ENCODE data around the gene HELB.
"Not testable (repeated sequence)": the region's sequence is repeated elsewhere in the genome, so short reads cannot be mapped to it uniquely, and the experiment has no call there.

HELB gene

DNA sequence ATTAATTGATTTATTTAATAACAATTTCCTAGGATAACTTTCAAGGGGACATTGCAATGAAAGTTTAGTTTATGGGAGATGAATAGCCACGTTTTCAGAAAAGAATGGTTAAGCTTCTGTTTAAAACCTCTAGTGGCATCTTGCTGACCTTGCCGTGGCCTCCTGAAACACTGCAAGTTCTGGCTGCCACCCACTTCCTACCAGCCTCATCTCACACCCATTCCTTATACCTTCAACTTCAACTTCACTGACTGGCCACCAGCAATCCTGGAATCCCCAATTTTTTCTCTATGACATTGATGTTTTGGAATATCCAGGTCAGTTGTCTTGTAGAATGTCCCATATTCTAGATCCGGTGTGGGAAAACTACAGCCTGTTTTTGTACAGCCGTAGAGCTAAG, 5.2 kb upstream of the HELB start:
- TF ChIP-seq EZH2phosphoT487 (IDR thresholded peaks at IDR 0.05; ENCODE audit: low read depth) = no peak
- TF ChIP-seq, protein P1, sequence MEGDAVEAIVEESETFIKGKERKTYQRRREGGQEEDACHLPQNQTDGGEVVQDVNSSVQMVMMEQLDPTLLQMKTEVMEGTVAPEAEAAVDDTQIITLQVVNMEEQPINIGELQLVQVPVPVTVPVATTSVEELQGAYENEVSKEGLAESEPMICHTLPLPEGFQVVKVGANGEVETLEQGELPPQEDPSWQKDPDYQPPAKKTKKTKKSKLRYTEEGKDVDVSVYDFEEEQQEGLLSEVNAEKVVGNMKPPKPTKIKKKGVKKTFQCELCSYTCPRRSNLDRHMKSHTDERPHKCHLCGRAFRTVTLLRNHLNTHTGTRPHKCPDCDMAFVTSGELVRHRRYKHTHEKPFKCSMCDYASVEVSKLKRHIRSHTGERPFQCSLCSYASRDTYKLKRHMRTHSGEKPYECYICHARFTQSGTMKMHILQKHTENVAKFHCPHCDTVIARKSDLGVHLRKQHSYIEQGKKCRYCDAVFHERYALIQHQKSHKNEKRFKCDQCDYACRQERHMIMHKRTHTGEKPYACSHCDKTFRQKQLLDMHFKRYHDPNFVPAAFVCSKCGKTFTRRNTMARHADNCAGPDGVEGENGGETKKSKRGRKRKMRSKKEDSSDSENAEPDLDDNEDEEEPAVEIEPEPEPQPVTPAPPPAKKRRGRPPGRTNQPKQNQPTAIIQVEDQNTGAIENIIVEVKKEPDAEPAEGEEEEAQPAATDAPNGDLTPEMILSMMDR (IDR thresholded peaks at IDR 0.05; ENCODE audit: low read depth, low read length) = no peak
- peaks cover 23% of the 10 kb centered on the region for H3K27me3 ChIP-seq (ENCODE audit: low read depth, low read length)
- H4K20me1 ChIP-seq (ENCODE audit: insufficient read depth, low read length) = no peaks in the 10 kb centered on the region
- H2AFZ ChIP-seq (ENCODE audit: low read depth, low read length) = no peak overlapping the region
- H3K27ac ChIP-seq (ENCODE audit: low read length) = no peak overlapping the region
- no peaks in the 10 kb centered on the region for H3K79me2 ChIP-seq (ENCODE audit: low read length)
- H3K36me3 ChIP-seq (replicated peaks; ENCODE audit: low read depth, low read length) = no peaks in the 10 kb centered on the region
- no peak overlapping the region for H3K4me2 ChIP-seq (ENCODE audit: low read length)
- H3K9me3 ChIP-seq (ENCODE audit: insufficient read depth, low read length) = no peaks in the 10 kb centered on the region
- H3K4me3 ChIP-seq (ENCODE audit: low read length) = no peak overlapping the region
- no peaks in the 10 kb centered on the region for H3K4me1 ChIP-seq (ENCODE audit: low read length)
- no peak overlapping the region for H3K9ac ChIP-seq (ENCODE audit: low read length)

DNA sequence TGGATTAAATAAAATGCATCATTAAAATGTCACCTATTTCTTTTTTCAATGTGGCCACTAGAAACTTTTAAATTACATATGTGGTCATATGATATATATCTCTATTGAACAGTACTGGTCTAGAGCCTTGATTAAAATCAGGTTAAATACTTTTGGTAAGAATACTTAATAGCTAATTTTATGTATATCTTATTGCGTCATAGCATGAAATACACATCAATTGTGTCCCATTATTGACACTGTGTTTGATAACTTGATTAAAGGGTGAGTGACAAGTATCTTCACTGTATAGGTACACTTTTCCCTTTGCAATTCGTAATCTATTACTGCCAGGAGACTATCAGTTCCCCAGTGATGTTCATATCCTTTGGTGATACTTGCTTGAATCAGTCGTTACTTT, 4.4 kb upstream of the HELB start:
- H3K36me3 ChIP-seq (replicated peaks; ENCODE audit: low read depth, low read length) = no peaks in the 10 kb centered on the region

DNA sequence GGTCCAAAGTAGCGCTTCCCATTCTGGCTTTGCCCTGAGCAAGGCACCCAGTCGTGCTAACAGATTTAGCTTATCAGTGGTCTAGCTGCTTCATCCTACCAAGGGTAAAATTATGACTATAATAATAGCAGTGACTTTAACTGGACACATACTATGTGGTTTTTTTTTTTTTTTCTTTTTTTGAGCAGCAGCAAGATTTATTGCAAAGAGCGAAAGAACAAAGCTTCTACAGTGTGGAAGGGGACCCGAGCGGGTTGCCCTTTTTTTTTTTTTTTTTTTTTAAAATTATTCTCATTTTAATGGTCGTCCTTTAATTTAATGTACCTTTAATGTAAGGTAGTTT, 505 bp downstream of the HELB start:
- H3K4me1 ChIP-seq (ENCODE audit: low read length) = peaks cover 7% of the 10 kb centered on the region; the same call in 1 of the 2 replicates
- peaks cover 16% of the 10 kb centered on the region for H3K27me3 ChIP-seq (ENCODE audit: low read depth, low read length)
- TF ChIP-seq, protein P1 (IDR thresholded peaks at IDR 0.05; ENCODE audit: low read depth, low read length) = no peak
- no peak for TF ChIP-seq EZH2phosphoT487 (IDR thresholded peaks at IDR 0.05; ENCODE audit: low read depth)
- peak overlapping the region; percentile 66 for H2AFZ ChIP-seq (ENCODE audit: low read depth, low read length)
- no peaks in the 10 kb centered on the region for H4K20me1 ChIP-seq (ENCODE audit: insufficient read depth, low read length)
- peak overlapping the region; percentile 22; the same call in 1 of the 2 replicates for H3K27ac ChIP-seq (ENCODE audit: low read length)
- H3K4me2 ChIP-seq (ENCODE audit: low read length) = peak overlapping the region; percentile 49
- H3K79me2 ChIP-seq (ENCODE audit: low read length) = no peaks in the 10 kb centered on the region
- peak overlapping the region; percentile 72 for H3K9ac ChIP-seq (ENCODE audit: low read length)
- H3K36me3 ChIP-seq (replicated peaks; ENCODE audit: low read depth, low read length) = no peaks in the 10 kb centered on the region
- no peaks in the 10 kb centered on the region for H3K9me3 ChIP-seq (ENCODE audit: insufficient read depth, low read length)
- H3K4me3 ChIP-seq (ENCODE audit: low read length) = peak overlapping the region; percentile 89

More for the DNA sequence above, 4.4 kb upstream of the HELB start:
- TF ChIP-seq, protein P1 (IDR thresholded peaks at IDR 0.05; ENCODE audit: low read depth, low read length) = no peak
- TF ChIP-seq EZH2phosphoT487 (IDR thresholded peaks at IDR 0.05; ENCODE audit: low read depth) = no peak
- no peak overlapping the region for H3K4me3 ChIP-seq (ENCODE audit: low read length)
- H3K27me3 ChIP-seq (ENCODE audit: low read depth, low read length) = peaks cover 23% of the 10 kb centered on the region
- no peak overlapping the region for H3K27ac ChIP-seq (ENCODE audit: low read length)
- no peak overlapping the region for H3K9ac ChIP-seq (ENCODE audit: low read length)
- H3K4me2 ChIP-seq (ENCODE audit: low read length) = no peak overlapping the region
- no peaks in the 10 kb centered on the region for H3K79me2 ChIP-seq (ENCODE audit: low read length)
- H3K9me3 ChIP-seq (ENCODE audit: insufficient read depth, low read length) = no peaks in the 10 kb centered on the region
- H3K4me1 ChIP-seq (ENCODE audit: low read length) = no peaks in the 10 kb centered on the region
- H4K20me1 ChIP-seq (ENCODE audit: insufficient read depth, low read length) = no peaks in the 10 kb centered on the region
- H2AFZ ChIP-seq (ENCODE audit: low read depth, low read length) = no peak overlapping the region

DNA sequence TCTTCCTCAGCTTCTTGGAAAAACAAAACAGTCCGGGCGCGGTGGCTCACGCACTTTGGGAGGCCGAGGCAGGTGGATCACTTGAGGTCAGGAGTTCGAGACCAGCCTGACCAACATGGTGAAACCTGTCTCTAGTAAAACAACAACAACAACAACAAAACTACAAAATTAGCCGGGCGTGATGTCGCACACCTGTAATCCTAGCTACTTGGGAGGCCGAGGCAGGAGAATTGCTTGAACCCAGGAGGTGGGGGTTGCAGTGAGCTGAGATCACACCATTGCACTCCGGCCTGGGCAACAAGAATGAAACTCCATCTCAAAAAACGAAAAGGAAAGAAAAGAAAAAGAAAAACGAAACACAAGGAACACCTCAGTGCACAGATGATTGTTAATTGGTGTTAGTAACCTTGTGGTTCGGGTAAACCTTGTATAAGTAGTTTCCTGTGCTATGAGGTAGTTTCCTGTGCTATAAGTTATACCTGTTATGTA, 1.1 kb downstream of the HELB start:
- H3K4me2 ChIP-seq (ENCODE audit: low read length) = peak overlapping the region; percentile 49
- peak overlapping the region; percentile 89 for H3K4me3 ChIP-seq (ENCODE audit: low read length)
- H3K9me3 ChIP-seq (ENCODE audit: insufficient read depth, low read length); H3K9ac ChIP-seq (ENCODE audit: low read length); H3K36me3 ChIP-seq (replicated peaks; ENCODE audit: low read depth, low read length); H3K4me1 ChIP-seq (ENCODE audit: low read length); H4K20me1 ChIP-seq (ENCODE audit: insufficient read depth, low read length); H3K79me2 ChIP-seq (ENCODE audit: low read length); H3K27ac ChIP-seq (ENCODE audit: low read length); H2AFZ ChIP-seq (ENCODE audit: low read depth, low read length): not testable (repeated sequence)
- H3K27me3 ChIP-seq (ENCODE audit: low read depth, low read length) = peaks cover 16% of the 10 kb centered on the region

Measured in OCI-LY3 (cell line).